Epithelial cell of esophagus (primary cell): Measurements from ENCODE around the gene FBXO47.
A peak's percentile ranks its signal among the peaks of the same experiment; 100 is the strongest.
"Not testable (repeated sequence)": the region's sequence is repeated elsewhere in the genome, so short reads cannot be mapped to it uniquely, and the experiment has no call there.

Source experiments
- DNase-seq: peaks from one replicate; pipeline ENCODE4 v3.0.0; 2010; ENCODE audit warnings: low read depth
- H3K4me3 ChIP-seq: 2 replicates; pipeline ENCODE4 v1.5.1; 2011; ENCODE audit warnings: mild to moderate bottlenecking, low read length, control low read depth
- CTCF ChIP-seq: IDR thresholded peaks from 2 replicates; pipeline ENCODE4 v1.5.1; 2011; ENCODE audit warnings: low read depth, mild to moderate bottlenecking, low read length, control low read depth, inconsistent platforms; ENCODE audit not compliant: insufficient read depth; ENCODE audit errors: missing control alignments

The FBXO47 gene

GRCh38 chr17:38978180-38978579 lies 11.0 kb upstream of the FBXO47 start:
- no peak for DNase-seq
- TF ChIP-seq CTCF: no peak
- H3K4me3 ChIP-seq: no peak overlapping the region

- not testable (repeated sequence) for H3K4me3 ChIP-seq
- DNase-seq: peak; percentile 36
Measured at GRCh38 chr17:38976187-38976551, 9.0 kb upstream of the FBXO47 start.

- peak; percentile 30 for DNase-seq
- TF ChIP-seq CTCF: no peak
- no peak overlapping the region for H3K4me3 ChIP-seq
Measured at GRCh38 chr17:38970804-38971203, 3.6 kb upstream of the FBXO47 start.

GRCh38 chr17:38970128-38970527 lies 2.9 kb upstream of the FBXO47 start:
- no peak for DNase-seq
- no peak overlapping the region for H3K4me3 ChIP-seq
- TF ChIP-seq CTCF: peak; percentile 10

- TF ChIP-seq CTCF: no peak
- H3K4me3 ChIP-seq: no peak overlapping the region
- no peak for DNase-seq
Measured at GRCh38 chr17:38969281-38969680, 2.1 kb upstream of the FBXO47 start.

- no peak for TF ChIP-seq CTCF
- no peak for DNase-seq
- no peak overlapping the region for H3K4me3 ChIP-seq
Measured at GRCh38 chr17:38961413-38961812, 5.8 kb downstream of the FBXO47 start.

GRCh38 chr17:38960402-38960801 lies 6.8 kb downstream of the FBXO47 start:
- TF ChIP-seq CTCF: no peak
- H3K4me3 ChIP-seq: no peak overlapping the region
- no peak for DNase-seq

GRCh38 chr17:38959508-38959907 lies 7.7 kb downstream of the FBXO47 start:
- no peak for TF ChIP-seq CTCF
- DNase-seq: no peak
- H3K4me3 ChIP-seq: no peak overlapping the region
